Endothelial cell of umbilical vein (primary cell): ENCODE results near the gene WDR7. TPM values are rescaled to one million over a fixed set of nuclear protein-coding genes. Genes with fewer than 3 reads are reported as not detected.

ENCODE experiments used
- BruUV-seq: library from RNA; stranded (reverse); fragments of 400-500 nt; replicated peaks from 2 replicates; lab custom pipeline; 2021; lab: Mats Ljungman, UMichigan
- CTCF ChIA-PET: fragments of 300-600, 350-600 bp; sonication (Branson Sonifier 250); formaldehyde crosslinking; loops from one replicate; lab custom pipeline; 2021; ENCODE audit warnings: antibody characterized with exemption, inconsistent platforms; lab: Charles Lee
- POLR2A ChIA-PET: fragments of 300-600, 350-600 bp; sonication (Branson Sonifier 250); formaldehyde crosslinking; loops from one replicate; lab custom pipeline; 2021; ENCODE audit warnings: antibody characterized with exemption, inconsistent platforms; lab: Charles Lee
- DNase-seq: peaks from one replicate; pipeline ENCODE4 v3.0.0-alpha.2; 2011; ENCODE audit warnings: low read depth, low spot score
- FAIRE-seq: peaks from 2 replicates; lab custom pipeline; 2011; peaks lifted over from hg19 to GRCh38; lab: Jason Lieb, UNC
- H2AFZ ChIP-seq: 2 replicates; pipeline ENCODE4 v1.6.0; 2012; ENCODE audit warnings: low read depth, low read length, control low read depth, inconsistent platforms
- H3K27ac ChIP-seq: 2 replicates; pipeline ENCODE4 v1.5.1; 2011; ENCODE audit warnings: low read depth, mild to moderate bottlenecking, control low read depth, low read length, moderate library complexity; ENCODE audit not compliant: insufficient read depth
- H3K27me3 ChIP-seq, 2 experiments: 2 replicates each; pipeline versions ENCODE4 v1.6.0 to v1.6.1; 2011; ENCODE audit warnings: low read length in 2 of 2, mixed read lengths in 1 of 2; ENCODE audit not compliant: control insufficient read depth in 2 of 2, insufficient read depth in 2 of 2
- H3K36me3 ChIP-seq, 2 experiments: 2 replicates in 1 of 2; 3 replicates in 1 of 2; pipeline ENCODE4 v1.5.1; 2011; ENCODE audit warnings: low read length in 2 of 2, mild to moderate bottlenecking in 1 of 2, moderate library complexity in 1 of 2; ENCODE audit not compliant: control insufficient read depth in 2 of 2, insufficient read depth in 2 of 2; ENCODE audit errors: extremely low read depth in 1 of 2
- H3K4me1 ChIP-seq: 3 replicates; pipeline ENCODE4 v1.5.1; 2011; ENCODE audit warnings: mild to moderate bottlenecking, low read length; ENCODE audit not compliant: control insufficient read depth, insufficient read depth; ENCODE audit errors: extremely low read depth
- H3K4me2 ChIP-seq: 2 replicates; pipeline ENCODE4 v1.6.1; 2011; ENCODE audit warnings: low read length, control low read depth, mixed read lengths; ENCODE audit not compliant: insufficient read depth
- H3K4me3 ChIP-seq, 3 experiments: fragments of 200-600 bp in 1 of 3; sonication (generic), shearing (Covaris generic) in 1 of 3; replicated peaks in 1 of 3; 2 replicates each; pipeline ENCODE4 v1.5.1; 2011 to 2016; ENCODE audit warnings: control low read depth in 3 of 3, low read length in 3 of 3, mild to moderate bottlenecking in 2 of 3, inconsistent platforms in 1 of 3, low read depth in 1 of 3, moderate library complexity in 1 of 3; ENCODE audit not compliant: insufficient read depth in 1 of 3
- H3K79me2 ChIP-seq: 2 replicates; pipeline ENCODE4 v1.6.0; 2012; ENCODE audit warnings: low read length, inconsistent platforms; ENCODE audit not compliant: control insufficient read depth, insufficient read depth
- H3K9ac ChIP-seq: replicated peaks from 2 replicates; pipeline ENCODE3; 2011; ENCODE audit warnings: low read length, control low read depth; ENCODE audit not compliant: insufficient read depth; ENCODE audit errors: extremely low read depth
- H3K9me1 ChIP-seq: replicated peaks from 3 replicates; pipeline ENCODE4 v1.6.0; 2011; ENCODE audit warnings: mild to moderate bottlenecking, low read length; ENCODE audit not compliant: control insufficient read depth, insufficient read depth; ENCODE audit errors: extremely low read depth
- H3K9me3 ChIP-seq: replicated peaks from 2 replicates; pipeline ENCODE4 v1.5.1; 2012; ENCODE audit warnings: low read length, inconsistent platforms; ENCODE audit not compliant: control insufficient read depth, insufficient read depth
- H4K20me1 ChIP-seq: replicated peaks from 2 replicates; pipeline ENCODE3; 2011; ENCODE audit warnings: mild to moderate bottlenecking, low read length; ENCODE audit not compliant: control insufficient read depth, insufficient read depth; ENCODE audit errors: extremely low read depth
- EZH2 ChIP-seq: IDR thresholded peaks from 2 replicates; pipeline ENCODE4 v1.6.1; 2012; ENCODE audit warnings: borderline replicate concordance, low read depth, mild to moderate bottlenecking, moderate library complexity, low read length, inconsistent platforms; ENCODE audit not compliant: severe bottlenecking
- FOS ChIP-seq: IDR thresholded peaks from 2 replicates; pipeline ENCODE4 v1.6.1; 2011; ENCODE audit warnings: mild to moderate bottlenecking, low read length, moderate library complexity, borderline replicate concordance; ENCODE audit not compliant: insufficient read depth
- GATA2 ChIP-seq: IDR thresholded peaks from 2 replicates; pipeline ENCODE4 v1.7.0; 2011; ENCODE audit warnings: low read depth, mild to moderate bottlenecking, moderate library complexity, mixed read lengths, low read length; ENCODE audit not compliant: insufficient read length, insufficient read depth
- JUN ChIP-seq: IDR thresholded peaks from 2 replicates; pipeline ENCODE4 v1.6.1; 2011; ENCODE audit warnings: borderline replicate concordance, low read depth; ENCODE audit not compliant: insufficient read length, insufficient read depth
- MYC ChIP-seq: IDR thresholded peaks from one replicate; pipeline ENCODE4 v1.6.1; 2011; ENCODE audit warnings: mild to moderate bottlenecking, low read depth, low read length
- POLR2A ChIP-seq: IDR thresholded peaks from 2 replicates; pipeline ENCODE4 v1.6.1; 2012; ENCODE audit warnings: low read depth, mild to moderate bottlenecking, control low read depth, low read length
- POLR2AphosphoS5 ChIP-seq: IDR thresholded peaks from 2 replicates; pipeline ENCODE4 v1.6.1; 2012; ENCODE audit warnings: low read depth, mild to moderate bottlenecking, control low read depth, low read length, moderate library complexity; ENCODE audit not compliant: insufficient read depth
- dilution Hi-C: fragments of 300-500 bp; cut with MboI; formaldehyde crosslinking; loops from one replicate; pipeline ENCODE4 v1.15.0; 2019; ENCODE audit warnings: low sequenced_read_pairs; ENCODE audit not compliant: extremely low pct_ligation_motif_present
- intact Hi-C: fragments of 100-400 bp; cut with micrococcal nuclease; formaldehyde crosslinking; loops from one replicate; pipeline ENCODE4 v1.10.0; 2022
- polyA plus RNA-seq, 4 experiments: library from polyadenylated mRNA; depleted of rRNA in 3 of 4; stranded (reverse) in 3 of 4; unstranded in 1 of 4; fragments of >200 nt; gene quantifications; 2 replicates each; pipeline versions ENCODE4 v1.2.1 to v1.2.3, GENCODE V29; 2011 to 2012; ENCODE audit warnings: missing spikeins in 1 of 4
- total RNA-seq: library from RNA; stranded (reverse); gene quantifications from 2 replicates; pipeline ENCODE4 v1.2.3, GENCODE V29; 2021
- TF ChIP-seq, protein P1 (sequence below), 2 donors: IDR thresholded peaks; 1 replicate in 1 of 2; 2 replicates in 1 of 2; pipeline ENCODE4 v1.5.1; 2011; ENCODE audit warnings: low read length in 2 of 2, mild to moderate bottlenecking in 2 of 2, moderate library complexity in 2 of 2, control low read depth in 1 of 2, inconsistent platforms in 1 of 2, low read depth in 1 of 2; ENCODE audit not compliant: insufficient read depth in 1 of 2; ENCODE audit errors: extremely low read depth in 1 of 2
- TF ChIP-seq, protein P2 (sequence below): IDR thresholded peaks from 2 replicates; pipeline ENCODE4 v1.6.1; 2011; ENCODE audit not compliant: insufficient read depth, insufficient read length

Gene WDR7
- total and polyA plus RNA-seq, 2 donors (not counting 3 experiments of a cell fraction or from before 2014, with no cell fraction given), result 5.9 to 19.0 TPM

DNA sequence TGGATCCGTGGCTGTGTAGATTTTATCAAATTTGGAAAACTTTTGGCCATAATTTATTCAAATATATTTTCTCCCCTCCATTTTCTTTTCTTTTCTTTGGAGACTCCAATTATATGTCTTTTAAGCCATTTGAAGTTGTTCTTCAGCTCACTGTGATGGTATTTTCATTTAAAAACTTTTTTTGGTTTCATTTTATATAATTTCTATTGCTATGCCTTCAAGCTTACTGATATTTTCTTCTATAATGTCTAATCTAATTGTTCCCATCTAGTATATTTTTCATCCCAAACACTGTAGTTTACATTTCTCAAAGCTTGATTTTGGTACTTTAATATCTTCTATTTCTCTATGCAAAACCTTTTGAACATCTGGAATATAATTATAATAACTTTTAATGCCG lies 72.5 kb downstream of the WDR7 start:
- TF ChIP-seq EZH2, result no peak
- no peak for TF ChIP-seq POLR2A
- TF ChIP-seq, protein P1, sequence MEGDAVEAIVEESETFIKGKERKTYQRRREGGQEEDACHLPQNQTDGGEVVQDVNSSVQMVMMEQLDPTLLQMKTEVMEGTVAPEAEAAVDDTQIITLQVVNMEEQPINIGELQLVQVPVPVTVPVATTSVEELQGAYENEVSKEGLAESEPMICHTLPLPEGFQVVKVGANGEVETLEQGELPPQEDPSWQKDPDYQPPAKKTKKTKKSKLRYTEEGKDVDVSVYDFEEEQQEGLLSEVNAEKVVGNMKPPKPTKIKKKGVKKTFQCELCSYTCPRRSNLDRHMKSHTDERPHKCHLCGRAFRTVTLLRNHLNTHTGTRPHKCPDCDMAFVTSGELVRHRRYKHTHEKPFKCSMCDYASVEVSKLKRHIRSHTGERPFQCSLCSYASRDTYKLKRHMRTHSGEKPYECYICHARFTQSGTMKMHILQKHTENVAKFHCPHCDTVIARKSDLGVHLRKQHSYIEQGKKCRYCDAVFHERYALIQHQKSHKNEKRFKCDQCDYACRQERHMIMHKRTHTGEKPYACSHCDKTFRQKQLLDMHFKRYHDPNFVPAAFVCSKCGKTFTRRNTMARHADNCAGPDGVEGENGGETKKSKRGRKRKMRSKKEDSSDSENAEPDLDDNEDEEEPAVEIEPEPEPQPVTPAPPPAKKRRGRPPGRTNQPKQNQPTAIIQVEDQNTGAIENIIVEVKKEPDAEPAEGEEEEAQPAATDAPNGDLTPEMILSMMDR (IDR thresholded peaks at IDR 0.05; ENCODE audit: extremely low read depth in 1 of 2, insufficient read depth in 1 of 2, low read depth in 1 of 2, low read length in 2 of 2), result no peak
- no peak for TF ChIP-seq POLR2AphosphoS5
- TF ChIP-seq, protein P2, sequence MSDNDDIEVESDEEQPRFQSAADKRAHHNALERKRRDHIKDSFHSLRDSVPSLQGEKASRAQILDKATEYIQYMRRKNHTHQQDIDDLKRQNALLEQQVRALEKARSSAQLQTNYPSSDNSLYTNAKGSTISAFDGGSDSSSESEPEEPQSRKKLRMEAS, result no peak
- no peak for TF ChIP-seq MYC
- TF ChIP-seq JUN, result no peak
- no peak for TF ChIP-seq FOS
- TF ChIP-seq GATA2, result no peak
- Histone ChIP-seq H3K4me2 (no peak overlapping the region), H3K9me3 (no peaks in the 10 kb centered on the region), H3K4me3 (no peak overlapping the region), H4K20me1 (no peaks in the 10 kb centered on the region), H3K4me1 (no peaks in the 10 kb centered on the region), H3K27me3 (no peaks in the 10 kb centered on the region), H3K9me1 (no peaks in the 10 kb centered on the region), H3K27ac (no peak overlapping the region), H3K36me3 (peaks cover 0 to 2% of the 10 kb centered on the region in 2 experiments), H3K79me2 (no peaks in the 10 kb centered on the region), H3K9ac (no peak overlapping the region), H2AFZ (no peak overlapping the region)
- BruUV-seq, result no TSS peak
- POLR2A ChIA-PET, result interaction anchor here (0.7 kb wide), 1 partner anchor 264 kb away, joined by 6 read pairs; no protein-coding TSS in a partner anchor
- intact Hi-C loops, result no loop called here
- CTCF ChIA-PET, result no interaction called here
- no peak for DNase-seq
- FAIRE-seq, result no peak
- dilution Hi-C loops, result no loop called here
